Measurements from ENCODE around the gene ADIPOR2.

ADIPOR2 gene, protein sequence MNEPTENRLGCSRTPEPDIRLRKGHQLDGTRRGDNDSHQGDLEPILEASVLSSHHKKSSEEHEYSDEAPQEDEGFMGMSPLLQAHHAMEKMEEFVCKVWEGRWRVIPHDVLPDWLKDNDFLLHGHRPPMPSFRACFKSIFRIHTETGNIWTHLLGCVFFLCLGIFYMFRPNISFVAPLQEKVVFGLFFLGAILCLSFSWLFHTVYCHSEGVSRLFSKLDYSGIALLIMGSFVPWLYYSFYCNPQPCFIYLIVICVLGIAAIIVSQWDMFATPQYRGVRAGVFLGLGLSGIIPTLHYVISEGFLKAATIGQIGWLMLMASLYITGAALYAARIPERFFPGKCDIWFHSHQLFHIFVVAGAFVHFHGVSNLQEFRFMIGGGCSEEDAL

GRCh38 chr12:1690578-1691122, at the start of gene ADIPOR2:
Gene ADIPOR2, plus strand, starts transcription at chr12:1691070. Its CDS starts 63,274 bp downstream, at chr12:1754344.
- peak; percentile 96 to 98 for DNase-seq

- DNase-seq = peak; percentile 20 to 64
Observed at GRCh38 chr12:1642513-1642912, 48.4 kb upstream of the ADIPOR2 start.

DNA sequence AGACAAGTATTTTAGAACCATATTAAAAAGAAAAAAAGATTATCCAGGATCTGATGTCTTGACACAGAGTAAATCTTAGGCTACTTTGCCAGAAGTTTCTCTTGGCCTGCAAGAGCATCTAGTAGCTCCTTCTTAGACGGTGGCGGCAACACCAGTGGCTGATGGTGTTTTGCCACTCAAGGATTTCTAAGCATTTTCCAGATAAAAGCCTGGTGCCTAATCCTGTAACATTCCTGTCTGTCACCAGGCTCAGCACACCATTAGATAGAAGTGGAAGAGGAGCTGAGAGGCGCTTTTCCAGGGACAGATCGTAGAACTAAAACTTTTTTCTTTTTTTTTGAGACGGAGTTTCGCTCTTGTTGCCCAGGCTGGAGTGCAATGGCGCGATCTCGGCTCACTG, 47.8 kb upstream of the ADIPOR2 start:
- no peak for DNase-seq

DNA sequence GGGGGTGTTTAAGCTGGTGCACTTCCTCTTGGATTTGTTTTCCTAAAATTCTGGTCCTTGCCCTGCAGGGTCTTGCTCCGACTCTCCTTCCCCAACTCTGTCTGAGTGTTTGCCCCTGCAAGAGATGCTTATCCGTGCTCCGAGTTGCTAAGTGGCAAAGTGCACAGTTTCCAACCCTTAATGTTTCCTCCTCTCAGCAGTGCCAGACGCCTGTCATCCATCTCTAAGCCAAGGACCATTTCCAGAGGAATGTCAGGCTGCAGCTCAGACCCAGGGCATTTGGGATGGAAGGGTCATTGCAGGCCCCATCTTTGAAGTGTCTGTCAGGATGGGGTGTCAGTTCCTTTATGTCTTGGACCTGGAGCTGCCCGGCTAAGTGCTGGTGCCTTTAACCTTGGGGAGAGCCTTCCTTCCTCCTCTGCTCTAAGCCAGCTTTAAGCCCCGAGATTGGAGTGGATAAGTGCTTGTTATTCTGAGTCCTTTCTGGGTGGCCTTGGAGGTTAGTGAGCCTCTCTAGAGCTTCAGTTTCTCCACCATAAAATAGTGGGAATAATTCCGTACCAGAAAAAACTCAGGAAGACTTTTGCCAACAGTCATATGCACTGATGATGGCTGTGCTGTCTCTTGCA, 46.9 kb upstream of the ADIPOR2 start:
- no peak for DNase-seq

DNA sequence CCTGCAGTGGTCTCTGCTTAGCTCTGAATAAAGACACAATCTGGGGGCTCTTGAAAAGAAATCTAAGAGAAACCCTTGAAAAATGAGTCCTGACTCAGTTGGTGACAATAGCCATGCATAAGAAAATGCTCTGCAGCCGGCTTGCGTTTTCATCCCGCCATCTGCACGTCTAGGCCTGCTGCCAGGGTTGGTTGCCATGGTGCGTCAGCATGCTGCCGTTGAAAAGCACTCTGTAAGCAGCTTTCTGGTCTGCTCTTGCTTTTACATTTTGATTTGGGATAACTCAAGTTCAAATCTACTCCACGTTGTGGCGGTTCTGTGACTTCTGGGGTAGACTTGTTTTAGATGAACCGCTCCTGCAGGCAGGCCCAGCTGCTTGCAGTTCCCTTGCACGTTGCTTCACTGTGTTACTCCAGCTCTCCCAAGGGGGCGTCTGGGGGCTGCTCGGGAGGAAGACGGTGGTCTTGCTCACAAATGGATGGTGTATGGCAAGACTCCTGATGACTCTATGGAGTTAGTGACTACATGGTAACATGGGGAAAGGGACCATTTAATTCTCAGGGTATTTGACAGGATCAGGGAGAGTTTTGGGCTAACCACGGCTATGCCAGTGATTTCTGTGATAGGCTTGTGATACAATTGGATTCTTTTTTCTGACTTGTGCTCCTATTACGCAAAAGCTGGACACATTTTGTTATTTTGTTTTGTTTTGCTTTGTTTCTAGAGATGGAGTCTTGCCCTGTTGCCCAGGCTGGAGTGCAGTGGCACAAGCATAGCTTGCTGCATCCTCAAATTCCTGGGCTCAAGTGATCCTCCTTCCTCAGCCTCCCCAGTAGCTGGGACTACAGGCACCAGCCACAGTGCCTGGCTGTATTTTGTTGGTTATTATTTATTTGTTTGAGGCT, 46.1 kb upstream of the ADIPOR2 start:
- peak; percentile 71 to 85 for DNase-seq

GRCh38 chr12:1645819-1646218, 45.1 kb upstream of the ADIPOR2 start:
- DNase-seq = no peak

- DNase-seq = no peak
Observed at GRCh38 chr12:1646569-1647284, 44.1 kb upstream of the ADIPOR2 start.

DNA sequence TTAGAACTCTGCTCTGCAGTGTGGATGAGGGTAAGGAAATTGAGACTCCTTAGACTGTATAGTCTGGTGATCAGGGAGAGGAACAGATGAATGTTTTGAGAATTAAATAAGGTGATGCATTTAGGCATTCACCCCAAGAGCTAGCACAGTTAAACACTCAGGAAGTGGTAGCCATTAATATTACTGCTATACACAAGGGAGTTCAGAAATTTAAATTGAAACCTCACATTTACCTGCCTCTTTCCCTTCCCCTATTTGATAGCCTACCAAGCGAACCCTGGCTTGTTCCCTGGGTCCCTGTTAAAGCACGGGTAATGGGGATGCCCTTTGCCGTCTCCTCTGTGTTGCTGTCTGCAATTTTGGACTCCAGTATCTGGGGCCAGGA, 43.6 kb upstream of the ADIPOR2 start:
- no peak for DNase-seq

- DNase-seq = no peak
Observed at GRCh38 chr12:1650260-1650977, 40.5 kb upstream of the ADIPOR2 start.

DNA sequence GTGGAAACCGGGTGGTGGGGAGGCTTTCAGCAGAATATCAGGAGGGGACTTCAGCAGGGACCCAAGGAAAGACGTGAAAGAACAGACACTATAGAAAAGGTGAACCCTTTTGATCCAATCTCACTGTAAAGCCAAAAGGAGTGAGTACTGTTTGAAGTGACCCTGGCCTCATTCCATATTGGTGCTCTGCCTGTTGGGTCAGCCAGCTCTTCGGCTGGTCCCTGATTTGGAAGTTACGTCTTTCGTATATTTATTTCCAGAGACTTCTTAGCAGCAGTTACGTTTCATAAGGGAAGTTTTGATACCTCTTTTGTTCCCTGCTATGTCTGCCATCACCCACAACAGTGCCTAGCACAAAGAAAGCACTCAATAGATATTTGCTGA, 39.9 kb upstream of the ADIPOR2 start:
- DNase-seq = no peak

GRCh38 chr12:1651946-1652345, 38.9 kb upstream of the ADIPOR2 start:
- DNase-seq = no peak

DNA sequence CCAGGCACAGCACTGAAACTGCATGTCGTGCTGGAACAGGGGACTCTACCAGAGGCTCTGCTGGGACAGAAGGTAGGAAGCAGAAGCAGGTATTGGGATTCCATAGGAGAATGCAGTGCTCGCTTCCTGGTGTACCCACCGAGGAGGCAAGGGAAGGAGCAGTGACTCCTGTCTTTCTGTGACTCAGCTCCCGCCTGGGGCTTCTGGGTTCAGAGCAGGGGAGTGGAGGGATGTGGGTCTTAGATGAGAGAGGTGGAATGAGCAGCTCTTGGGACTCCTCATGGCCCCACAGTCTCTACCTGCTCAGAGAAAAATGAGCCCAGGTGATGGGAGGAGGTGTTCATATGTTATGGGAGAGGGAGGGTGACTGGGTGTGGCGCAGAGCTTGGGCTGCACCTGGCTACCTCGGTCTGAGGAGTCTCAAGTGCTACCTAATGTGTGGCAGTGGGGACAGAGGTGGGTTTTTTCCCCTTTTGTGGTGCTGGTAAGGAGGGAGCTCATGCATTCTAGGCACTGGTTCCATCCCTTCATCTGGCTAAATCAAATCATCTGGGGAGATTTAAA, 35.6 kb upstream of the ADIPOR2 start:
- DNase-seq = no peak

- DNase-seq = no peak
Observed at GRCh38 chr12:1656902-1657301, 34.0 kb upstream of the ADIPOR2 start.

- DNase-seq = no peak
Observed at GRCh38 chr12:1657688-1658087, 33.2 kb upstream of the ADIPOR2 start.

GRCh38 chr12:1660304-1661187, 30.3 kb upstream of the ADIPOR2 start:
- no peak for DNase-seq

- peak; percentile 78 to 84 for DNase-seq
Observed at GRCh38 chr12:1661553-1662335, 29.1 kb upstream of the ADIPOR2 start.

GRCh38 chr12:1662761-1663439, 28.0 kb upstream of the ADIPOR2 start:
- no peak for DNase-seq

DNA sequence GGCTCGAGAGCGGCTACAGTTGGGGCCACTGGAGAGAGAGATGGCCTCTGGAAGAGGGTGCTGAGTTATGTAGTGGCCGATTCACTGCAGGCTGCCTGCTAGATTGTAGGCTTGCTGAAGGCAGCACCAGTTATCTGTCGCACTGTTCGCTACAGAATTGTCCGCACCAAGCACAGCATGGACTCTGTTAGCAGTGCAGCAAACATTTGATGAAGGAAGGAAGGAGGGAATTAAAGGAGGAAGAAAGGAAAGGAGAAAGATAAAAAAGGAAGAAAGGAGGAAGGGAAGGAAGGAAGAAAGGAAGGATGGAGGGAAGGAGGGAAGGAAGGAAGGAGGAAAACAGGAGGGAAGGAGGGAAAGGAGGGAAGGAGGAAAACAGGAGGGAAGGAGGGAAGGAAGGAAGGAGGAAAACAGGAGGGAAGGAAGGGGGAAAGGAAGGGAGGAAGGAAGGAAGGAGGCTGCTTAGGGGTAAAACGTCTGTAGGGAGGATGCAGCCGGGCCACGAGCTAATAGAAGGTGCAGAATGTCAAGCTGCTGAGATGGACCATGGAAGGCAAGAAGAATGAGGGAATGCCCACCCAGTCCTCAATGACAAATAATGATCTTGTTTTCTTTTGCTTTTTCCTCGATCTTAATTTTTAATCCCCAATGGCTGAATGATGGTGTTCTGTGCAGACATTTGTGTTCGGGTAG, 27.3 kb upstream of the ADIPOR2 start:
- no peak for DNase-seq

Measured in NCI-H2081 (cell line).